Left kidney (tissue), 8 donors: ENCODE results near the gene TMED5. TPM values are rescaled to one million over a fixed set of nuclear protein-coding genes. Genes with fewer than 3 reads are reported as not detected.
"Not testable (repeated sequence)": the region's sequence is repeated elsewhere in the genome, so short reads cannot be mapped to it uniquely, and the experiment has no call there.

Experiments
- DNase-seq: peaks from one replicate; pipeline ENCODE4 v3.0.0-alpha.2; 2013
- long read RNA-seq, 8 donors: transcript quantifications; one replicate each; lab custom pipeline, GENCODE V29; 2026
- polyA plus RNA-seq: library from polyadenylated mRNA; unstranded; fragments of 120-200 nt; gene quantifications from one replicate; pipeline ENCODE4 v1.2.1, GENCODE V29; 2013; ENCODE audit not compliant: insufficient read length

Gene TMED5
- polyA plus RNA-seq: 95.2 TPM
- long read RNA-seq, donor 1, full-length matches to known transcripts: 23 of 23 reads
- long read RNA-seq, donor 1, partial matches to known transcripts: 0 of 23 reads
- long read RNA-seq, donor 1, other reads (novel, unspliced or antisense): 0 of 23 reads
- long read RNA-seq, donor 2, full-length matches to known transcripts: 37 of 37 reads
- long read RNA-seq, donor 2, partial matches to known transcripts: 0 of 37 reads
- long read RNA-seq, donor 2, other reads (novel, unspliced or antisense): 0 of 37 reads
- long read RNA-seq, donor 3, full-length matches to known transcripts: 35 of 35 reads
- long read RNA-seq, donor 3, partial matches to known transcripts: 0 of 35 reads
- long read RNA-seq, donor 3, other reads (novel, unspliced or antisense): 0 of 35 reads
- long read RNA-seq, donor 4, full-length matches to known transcripts: 1 of 1 reads
- long read RNA-seq, donor 4, partial matches to known transcripts: 0 of 1 reads
- long read RNA-seq, donor 4, other reads (novel, unspliced or antisense): 0 of 1 reads
- long read RNA-seq, donor 5, full-length matches to known transcripts: 41 of 41 reads
- long read RNA-seq, donor 5, partial matches to known transcripts: 0 of 41 reads
- long read RNA-seq, donor 5, other reads (novel, unspliced or antisense): 0 of 41 reads
- long read RNA-seq, donor 6, full-length matches to known transcripts: 32 of 32 reads
- long read RNA-seq, donor 6, partial matches to known transcripts: 0 of 32 reads
- long read RNA-seq, donor 6, other reads (novel, unspliced or antisense): 0 of 32 reads
- long read RNA-seq, donor 7, full-length matches to known transcripts: 53 of 53 reads
- long read RNA-seq, donor 7, partial matches to known transcripts: 0 of 53 reads
- long read RNA-seq, donor 7, other reads (novel, unspliced or antisense): 0 of 53 reads
- long read RNA-seq, donor 8, full-length matches to known transcripts: 15 of 15 reads
- long read RNA-seq, donor 8, partial matches to known transcripts: 0 of 15 reads
- long read RNA-seq, donor 8, other reads (novel, unspliced or antisense): 0 of 15 reads

- DNase-seq: peak; percentile 98
These were observed at the start of gene TMED5 for GRCh38 chr1:93179886-93180722. TSS of gene TMED5 (minus strand) at chr1:93180413. CDS start at chr1:93180242, 171 bp downstream.

GRCh38 chr1:93223023-93223675, 42.9 kb upstream of the TMED5 start:
- no peak for DNase-seq

- no peak for DNase-seq
These were observed 41.7 kb upstream of the TMED5 start for GRCh38 chr1:93221913-93222312.

- DNase-seq: not testable (repeated sequence)
These were observed 40.5 kb upstream of the TMED5 start for GRCh38 chr1:93220716-93221115.

GRCh38 chr1:93219443-93219842, 39.2 kb upstream of the TMED5 start:
- no peak for DNase-seq

GRCh38 chr1:93215322-93215721, 35.1 kb upstream of the TMED5 start:
- DNase-seq: no peak

- DNase-seq: no peak
These were observed 27.0 kb upstream of the TMED5 start for GRCh38 chr1:93207211-93207610.

GRCh38 chr1:93206567-93206954, 26.3 kb upstream of the TMED5 start:
- no peak for DNase-seq

- DNase-seq: no peak
These were observed 25.8 kb upstream of the TMED5 start for GRCh38 chr1:93205892-93206566.

GRCh38 chr1:93200714-93201113, 20.5 kb upstream of the TMED5 start:
- DNase-seq: no peak

- DNase-seq: no peak
These were observed 19.9 kb upstream of the TMED5 start for GRCh38 chr1:93200086-93200620.

GRCh38 chr1:93199150-93199549, 18.9 kb upstream of the TMED5 start:
- DNase-seq: no peak

GRCh38 chr1:93196591-93196990, 16.4 kb upstream of the TMED5 start:
- DNase-seq: no peak

- DNase-seq: no peak
These were observed 14.2 kb upstream of the TMED5 start for GRCh38 chr1:93194231-93194990.

GRCh38 chr1:93190432-93190831, 10.2 kb upstream of the TMED5 start:
- DNase-seq: no peak

- DNase-seq: no peak
These were observed 6.5 kb upstream of the TMED5 start for GRCh38 chr1:93186667-93187066.

- DNase-seq: peak; percentile 20
These were observed 755 bp upstream of the TMED5 start, which contains the start of gene CCDC18 for GRCh38 chr1:93180723-93181613. TSS of gene CCDC18 (plus strand) at chr1:93180724. CDS start at chr1:93183362, 2,638 bp downstream.

- DNase-seq: peak; percentile 7
These were observed 1.8 kb downstream of the TMED5 start for GRCh38 chr1:93178418-93178817.
